Fibroblast of pulmonary artery (primary cell): ENCODE data around the gene PHACTR1.

Source experiments
- DNase-seq: peaks from one replicate; pipeline ENCODE4 v3.0.0-alpha.2; 2010; ENCODE audit warnings: low read depth
- H3K4me3 ChIP-seq: replicated peaks from 2 replicates; pipeline ENCODE4 v1.5.1; 2011; ENCODE audit warnings: low read depth, mild to moderate bottlenecking, control low read depth, low read length, moderate library complexity
- TF ChIP-seq, protein P1 (sequence below): IDR thresholded peaks from 2 replicates; pipeline ENCODE4 v1.5.1; 2011; ENCODE audit warnings: mild to moderate bottlenecking, control low read depth, low read length, inconsistent platforms; ENCODE audit errors: missing control alignments

The PHACTR1 gene

GRCh38 chr6:13045676-13046075 is 329.1 kb downstream of the PHACTR1 start:
- DNase-seq = no peak
- TF ChIP-seq, protein P1, sequence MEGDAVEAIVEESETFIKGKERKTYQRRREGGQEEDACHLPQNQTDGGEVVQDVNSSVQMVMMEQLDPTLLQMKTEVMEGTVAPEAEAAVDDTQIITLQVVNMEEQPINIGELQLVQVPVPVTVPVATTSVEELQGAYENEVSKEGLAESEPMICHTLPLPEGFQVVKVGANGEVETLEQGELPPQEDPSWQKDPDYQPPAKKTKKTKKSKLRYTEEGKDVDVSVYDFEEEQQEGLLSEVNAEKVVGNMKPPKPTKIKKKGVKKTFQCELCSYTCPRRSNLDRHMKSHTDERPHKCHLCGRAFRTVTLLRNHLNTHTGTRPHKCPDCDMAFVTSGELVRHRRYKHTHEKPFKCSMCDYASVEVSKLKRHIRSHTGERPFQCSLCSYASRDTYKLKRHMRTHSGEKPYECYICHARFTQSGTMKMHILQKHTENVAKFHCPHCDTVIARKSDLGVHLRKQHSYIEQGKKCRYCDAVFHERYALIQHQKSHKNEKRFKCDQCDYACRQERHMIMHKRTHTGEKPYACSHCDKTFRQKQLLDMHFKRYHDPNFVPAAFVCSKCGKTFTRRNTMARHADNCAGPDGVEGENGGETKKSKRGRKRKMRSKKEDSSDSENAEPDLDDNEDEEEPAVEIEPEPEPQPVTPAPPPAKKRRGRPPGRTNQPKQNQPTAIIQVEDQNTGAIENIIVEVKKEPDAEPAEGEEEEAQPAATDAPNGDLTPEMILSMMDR = no peak
- no peak overlapping the region for H3K4me3 ChIP-seq

GRCh38 chr6:13046084-13046483 is 329.5 kb downstream of the PHACTR1 start:
- H3K4me3 ChIP-seq = no peak overlapping the region
- DNase-seq = no peak
- TF ChIP-seq, protein P1 = no peak

- DNase-seq = no peak
- TF ChIP-seq, protein P1 = no peak
Observed at GRCh38 chr6:13048113-13048512, 331.5 kb downstream of the PHACTR1 start.

GRCh38 chr6:13049666-13050254 is 333.2 kb downstream of the PHACTR1 start:
- no peak for DNase-seq
- no peak overlapping the region for H3K4me3 ChIP-seq
- TF ChIP-seq, protein P1 = peak; percentile 4

More at GRCh38 chr6:13048113-13048512, 331.5 kb downstream of the PHACTR1 start:
- no peak overlapping the region for H3K4me3 ChIP-seq

GRCh38 chr6:13053006-13053461 is 336.5 kb downstream of the PHACTR1 start:
- H3K4me3 ChIP-seq = no peak overlapping the region
- DNase-seq = no peak
- TF ChIP-seq, protein P1 = no peak

GRCh38 chr6:13058051-13058450 is 341.5 kb downstream of the PHACTR1 start:
- no peak for DNase-seq
- TF ChIP-seq, protein P1 = no peak
- H3K4me3 ChIP-seq = no peak overlapping the region

- H3K4me3 ChIP-seq = no peak overlapping the region
- no peak for DNase-seq
- TF ChIP-seq, protein P1 = no peak
Observed at GRCh38 chr6:13059026-13059425, 342.5 kb downstream of the PHACTR1 start.
